HepG2 (cell line): ENCODE results near the gene HEXD.

ENCODE experiments used
- DPF2 ChIP-seq: sonication (generic); formaldehyde crosslinking; IDR thresholded peaks from 2 replicates; pipeline ENCODE4 v1.4.0; 2020; ENCODE audit warnings: mild to moderate bottlenecking, low read depth, missing genetic modification reagents, borderline replicate concordance
- PITX1 ChIP-seq: sonication (generic); formaldehyde crosslinking; IDR thresholded peaks from 2 replicates; pipeline ENCODE4 v1.5.1; 2020; ENCODE audit warnings: mild to moderate bottlenecking, missing genetic modification reagents
- POLR2A ChIP-seq, 2 experiments: IDR thresholded peaks; 2 replicates each; pipeline ENCODE4 v1.6.1; 2011; ENCODE audit warnings: low read depth in 2 of 2, low read length in 2 of 2, mild to moderate bottlenecking in 1 of 2, moderate library complexity in 1 of 2; ENCODE audit not compliant: insufficient read depth in 1 of 2
- POLR2AphosphoS5 ChIP-seq: IDR thresholded peaks from 2 replicates; pipeline ENCODE4 v1.6.1; 2012; ENCODE audit warnings: low read depth, low read length
- SCMH1 ChIP-seq: sonication (generic); formaldehyde crosslinking; IDR thresholded peaks from 2 replicates; pipeline ENCODE4 v1.9.0; 2021; ENCODE audit warnings: missing genetic modification reagents, mild to moderate bottlenecking, borderline replicate concordance
- SRF ChIP-seq: IDR thresholded peaks from 2 replicates; pipeline ENCODE4 v1.6.1; 2011; ENCODE audit warnings: mild to moderate bottlenecking, low read depth, low read length, moderate library complexity
- SRSF1 ChIP-seq: fragments of 200-400 bp; formaldehyde crosslinking; optimal IDR thresholded peaks from 2 replicates; pipeline ENCODE3; 2017; ENCODE audit warnings: mild to moderate bottlenecking, low read depth, low read length, moderate library complexity
- ZNF549 ChIP-seq: sonication (generic); formaldehyde crosslinking; IDR thresholded peaks from 2 replicates; pipeline ENCODE4 v1.5.0; 2020; ENCODE audit warnings: missing genetic modification reagents
- ZNF557 ChIP-seq: sonication (generic); formaldehyde crosslinking; IDR thresholded peaks from 2 replicates; pipeline ENCODE4 v1.4.0; 2020; ENCODE audit warnings: missing genetic modification reagents
- ZNF567 ChIP-seq: sonication (generic); formaldehyde crosslinking; IDR thresholded peaks from 2 replicates; pipeline ENCODE4 v1.8.1; 2023; ENCODE audit warnings: mild to moderate bottlenecking, missing genetic modification reagents, borderline replicate concordance
- ZNF746 ChIP-seq: sonication (generic); formaldehyde crosslinking; IDR thresholded peaks from 2 replicates; pipeline ENCODE4 v1.8.0; 2022; ENCODE audit warnings: mild to moderate bottlenecking, missing genetic modification reagents
- TF ChIP-seq, protein P1 (sequence below): sonication (generic); formaldehyde crosslinking; IDR thresholded peaks from 2 replicates; pipeline ENCODE4 v1.5.0; 2020; ENCODE audit warnings: mild to moderate bottlenecking, missing genetic modification reagents, moderate library complexity
- TF ChIP-seq, protein P2 (sequence below): sonication (generic); formaldehyde crosslinking; IDR thresholded peaks from 2 replicates; pipeline ENCODE4 v1.8.1; 2023; ENCODE audit warnings: mild to moderate bottlenecking, moderate library complexity, missing genetic modification reagents
- TF ChIP-seq, protein P3 (sequence below): sonication (generic); formaldehyde crosslinking; conservative IDR thresholded peaks from 2 replicates; pipeline ENCODE4 v1.4.0; 2020; ENCODE audit warnings: missing genetic modification reagents

DNA sequence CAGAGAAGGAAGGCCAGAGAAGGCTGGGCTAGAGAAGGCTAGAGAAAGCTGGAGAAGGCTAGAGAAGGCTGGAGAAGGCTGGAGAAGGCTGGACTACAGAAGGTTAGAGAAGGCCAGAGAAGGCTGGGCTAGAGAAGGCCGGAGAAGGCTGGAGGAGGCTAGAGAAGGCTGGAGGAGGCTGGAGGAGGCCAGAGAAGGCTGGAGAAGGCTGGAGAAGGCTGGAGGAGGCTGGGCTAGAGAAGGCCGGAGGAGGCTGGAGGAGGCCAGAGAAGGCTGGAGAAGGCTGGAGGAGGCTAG is 6.7 kb downstream of the HEXD start:
- TF ChIP-seq POLR2AphosphoS5 (no peak), ZNF746 (CRISPR knock-in tag) (no peak), ZNF557 (CRISPR knock-in tag) (no peak), SRSF1 (no peak), ZNF567 (CRISPR knock-in tag) (no peak), SCMH1 (CRISPR knock-in tag) (no peak), POLR2A (IDR thresholded peaks at IDR 0.05; ENCODE audit: insufficient read depth in 1 of 2, low read depth in 2 of 2, low read length in 2 of 2) (no peak), SRF (no peak), DPF2 (CRISPR knock-in tag) (no peak), PITX1 (no peak), ZNF549 (no peak)
- TF ChIP-seq, protein P1, sequence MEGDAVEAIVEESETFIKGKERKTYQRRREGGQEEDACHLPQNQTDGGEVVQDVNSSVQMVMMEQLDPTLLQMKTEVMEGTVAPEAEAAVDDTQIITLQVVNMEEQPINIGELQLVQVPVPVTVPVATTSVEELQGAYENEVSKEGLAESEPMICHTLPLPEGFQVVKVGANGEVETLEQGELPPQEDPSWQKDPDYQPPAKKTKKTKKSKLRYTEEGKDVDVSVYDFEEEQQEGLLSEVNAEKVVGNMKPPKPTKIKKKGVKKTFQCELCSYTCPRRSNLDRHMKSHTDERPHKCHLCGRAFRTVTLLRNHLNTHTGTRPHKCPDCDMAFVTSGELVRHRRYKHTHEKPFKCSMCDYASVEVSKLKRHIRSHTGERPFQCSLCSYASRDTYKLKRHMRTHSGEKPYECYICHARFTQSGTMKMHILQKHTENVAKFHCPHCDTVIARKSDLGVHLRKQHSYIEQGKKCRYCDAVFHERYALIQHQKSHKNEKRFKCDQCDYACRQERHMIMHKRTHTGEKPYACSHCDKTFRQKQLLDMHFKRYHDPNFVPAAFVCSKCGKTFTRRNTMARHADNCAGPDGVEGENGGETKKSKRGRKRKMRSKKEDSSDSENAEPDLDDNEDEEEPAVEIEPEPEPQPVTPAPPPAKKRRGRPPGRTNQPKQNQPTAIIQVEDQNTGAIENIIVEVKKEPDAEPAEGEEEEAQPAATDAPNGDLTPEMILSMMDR: no peak
- TF ChIP-seq, protein P2, sequence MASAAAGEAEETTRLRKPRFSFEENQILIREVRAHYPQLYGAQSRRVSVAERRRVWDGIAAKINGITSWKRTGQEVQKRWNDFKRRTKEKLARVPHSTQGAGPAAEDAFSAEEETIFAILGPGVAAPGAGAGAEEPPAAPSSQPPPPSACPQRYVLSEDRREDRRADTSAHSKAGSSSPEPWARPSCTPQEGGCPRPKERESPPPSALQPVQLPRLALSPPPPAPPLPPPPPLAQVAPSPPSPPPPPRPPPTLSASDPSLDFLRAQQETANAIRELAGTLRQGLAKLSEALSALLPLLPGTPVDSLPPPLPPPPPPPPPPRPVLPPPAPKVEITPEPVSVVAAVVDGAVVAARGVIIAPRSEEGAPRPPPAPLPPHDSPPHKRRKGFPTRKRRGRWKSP: no peak
- TF ChIP-seq, protein P3, sequence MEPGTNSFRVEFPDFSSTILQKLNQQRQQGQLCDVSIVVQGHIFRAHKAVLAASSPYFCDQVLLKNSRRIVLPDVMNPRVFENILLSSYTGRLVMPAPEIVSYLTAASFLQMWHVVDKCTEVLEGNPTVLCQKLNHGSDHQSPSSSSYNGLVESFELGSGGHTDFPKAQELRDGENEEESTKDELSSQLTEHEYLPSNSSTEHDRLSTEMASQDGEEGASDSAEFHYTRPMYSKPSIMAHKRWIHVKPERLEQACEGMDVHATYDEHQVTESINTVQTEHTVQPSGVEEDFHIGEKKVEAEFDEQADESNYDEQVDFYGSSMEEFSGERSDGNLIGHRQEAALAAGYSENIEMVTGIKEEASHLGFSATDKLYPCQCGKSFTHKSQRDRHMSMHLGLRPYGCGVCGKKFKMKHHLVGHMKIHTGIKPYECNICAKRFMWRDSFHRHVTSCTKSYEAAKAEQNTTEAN (CRISPR knock-in tag): no peak
